GM20000 (cell line): ENCODE measurements around the gene PTPN6.
"Not testable (repeated sequence)": the region's sequence is repeated elsewhere in the genome, so short reads cannot be mapped to it uniquely, and the experiment has no call there.

Experiments
- DNase-seq: peaks from one replicate; pipeline ENCODE4 v3.0.0; 2012; ENCODE audit warnings: low spot score
- TF ChIP-seq, protein P1 (sequence below): IDR thresholded peaks from 2 replicates; pipeline ENCODE4 v1.5.1; 2012; ENCODE audit warnings: mild to moderate bottlenecking, control low read depth; ENCODE audit errors: extremely low read depth, missing control alignments

PTPN6 gene

DNA sequence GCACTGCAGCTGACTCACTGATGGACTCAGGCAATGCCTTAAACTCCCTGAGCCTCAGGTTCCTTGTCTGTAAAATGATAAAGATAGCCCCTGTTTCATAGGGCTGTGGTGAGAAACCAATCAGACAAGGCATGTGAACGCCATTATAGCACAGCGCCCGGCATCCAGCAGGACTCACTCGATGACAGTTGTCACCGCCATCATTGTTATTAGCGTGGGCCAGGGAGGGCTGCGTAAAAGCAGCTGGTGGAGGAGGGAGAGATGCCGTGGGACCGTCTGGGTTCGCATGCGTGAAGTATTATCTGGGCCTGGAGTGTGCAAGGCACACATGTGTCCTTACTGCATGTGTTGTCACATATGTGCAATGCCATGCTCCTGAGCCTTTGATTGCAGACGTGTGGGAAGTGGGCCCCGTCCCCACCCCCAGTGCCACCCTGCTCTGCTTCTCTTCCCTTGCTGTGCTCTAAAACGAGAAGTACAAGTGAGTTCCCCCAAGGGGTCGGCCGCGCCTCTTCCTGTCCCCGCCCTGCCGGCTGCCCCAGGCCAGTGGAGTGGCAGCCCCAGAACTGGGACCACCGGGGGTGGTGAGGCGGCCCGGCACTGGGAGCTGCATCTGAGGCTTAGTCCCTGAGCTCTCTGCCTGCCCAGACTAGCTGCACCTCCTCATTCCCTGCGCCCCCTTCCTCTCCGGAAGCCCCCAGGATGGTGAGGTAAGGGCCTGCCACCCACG lies at the start of gene PTPN6:
TSS of gene PTPN6 (plus strand) at position 546 of the 730 bp plus-strand sequence. CDS start at position 703, 157 bp downstream.
- peak; percentile 54 for DNase-seq
- TF ChIP-seq, protein P1, sequence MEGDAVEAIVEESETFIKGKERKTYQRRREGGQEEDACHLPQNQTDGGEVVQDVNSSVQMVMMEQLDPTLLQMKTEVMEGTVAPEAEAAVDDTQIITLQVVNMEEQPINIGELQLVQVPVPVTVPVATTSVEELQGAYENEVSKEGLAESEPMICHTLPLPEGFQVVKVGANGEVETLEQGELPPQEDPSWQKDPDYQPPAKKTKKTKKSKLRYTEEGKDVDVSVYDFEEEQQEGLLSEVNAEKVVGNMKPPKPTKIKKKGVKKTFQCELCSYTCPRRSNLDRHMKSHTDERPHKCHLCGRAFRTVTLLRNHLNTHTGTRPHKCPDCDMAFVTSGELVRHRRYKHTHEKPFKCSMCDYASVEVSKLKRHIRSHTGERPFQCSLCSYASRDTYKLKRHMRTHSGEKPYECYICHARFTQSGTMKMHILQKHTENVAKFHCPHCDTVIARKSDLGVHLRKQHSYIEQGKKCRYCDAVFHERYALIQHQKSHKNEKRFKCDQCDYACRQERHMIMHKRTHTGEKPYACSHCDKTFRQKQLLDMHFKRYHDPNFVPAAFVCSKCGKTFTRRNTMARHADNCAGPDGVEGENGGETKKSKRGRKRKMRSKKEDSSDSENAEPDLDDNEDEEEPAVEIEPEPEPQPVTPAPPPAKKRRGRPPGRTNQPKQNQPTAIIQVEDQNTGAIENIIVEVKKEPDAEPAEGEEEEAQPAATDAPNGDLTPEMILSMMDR, result no peak

DNA sequence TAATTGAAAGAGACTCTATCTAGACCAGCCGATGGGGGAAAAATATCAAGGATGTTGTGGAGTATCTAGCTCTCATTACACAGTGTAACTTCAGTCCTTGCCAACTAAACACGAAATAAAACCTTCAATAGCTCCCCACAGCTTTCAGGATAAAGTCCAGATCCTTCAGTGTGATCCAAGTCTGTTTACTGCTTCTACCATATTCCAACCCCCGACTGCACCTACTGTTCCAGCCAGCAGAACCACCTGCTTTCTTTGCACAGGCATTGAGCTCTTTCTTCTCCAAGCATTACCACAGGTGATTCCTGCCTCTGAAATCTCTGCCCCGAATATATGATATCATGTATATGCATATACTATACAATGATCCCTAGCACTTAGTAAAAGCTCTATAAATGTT lies 48.7 kb upstream of the PTPN6 start:
- no peak for DNase-seq
- TF ChIP-seq, protein P1, result no peak

DNA sequence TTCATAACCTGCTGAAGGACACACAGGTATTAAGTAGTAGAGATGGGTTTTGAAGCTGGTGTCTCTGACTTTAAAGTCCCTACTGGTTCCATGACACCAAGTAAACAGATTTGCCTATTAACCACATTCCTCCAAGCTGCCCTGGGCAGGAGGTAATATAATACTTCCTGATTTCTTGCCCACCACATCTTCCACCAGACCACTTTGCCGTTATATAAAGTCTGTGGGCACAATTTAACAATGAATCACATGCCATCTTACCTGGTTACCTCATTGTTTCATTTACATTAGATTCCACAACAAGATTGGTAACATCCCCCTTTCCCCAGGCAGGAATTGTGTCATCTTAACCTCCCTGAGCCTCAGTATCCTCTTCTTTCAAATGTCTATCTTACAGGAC lies 47.4 kb upstream of the PTPN6 start:
- no peak for DNase-seq
- TF ChIP-seq, protein P1, result no peak

DNA sequence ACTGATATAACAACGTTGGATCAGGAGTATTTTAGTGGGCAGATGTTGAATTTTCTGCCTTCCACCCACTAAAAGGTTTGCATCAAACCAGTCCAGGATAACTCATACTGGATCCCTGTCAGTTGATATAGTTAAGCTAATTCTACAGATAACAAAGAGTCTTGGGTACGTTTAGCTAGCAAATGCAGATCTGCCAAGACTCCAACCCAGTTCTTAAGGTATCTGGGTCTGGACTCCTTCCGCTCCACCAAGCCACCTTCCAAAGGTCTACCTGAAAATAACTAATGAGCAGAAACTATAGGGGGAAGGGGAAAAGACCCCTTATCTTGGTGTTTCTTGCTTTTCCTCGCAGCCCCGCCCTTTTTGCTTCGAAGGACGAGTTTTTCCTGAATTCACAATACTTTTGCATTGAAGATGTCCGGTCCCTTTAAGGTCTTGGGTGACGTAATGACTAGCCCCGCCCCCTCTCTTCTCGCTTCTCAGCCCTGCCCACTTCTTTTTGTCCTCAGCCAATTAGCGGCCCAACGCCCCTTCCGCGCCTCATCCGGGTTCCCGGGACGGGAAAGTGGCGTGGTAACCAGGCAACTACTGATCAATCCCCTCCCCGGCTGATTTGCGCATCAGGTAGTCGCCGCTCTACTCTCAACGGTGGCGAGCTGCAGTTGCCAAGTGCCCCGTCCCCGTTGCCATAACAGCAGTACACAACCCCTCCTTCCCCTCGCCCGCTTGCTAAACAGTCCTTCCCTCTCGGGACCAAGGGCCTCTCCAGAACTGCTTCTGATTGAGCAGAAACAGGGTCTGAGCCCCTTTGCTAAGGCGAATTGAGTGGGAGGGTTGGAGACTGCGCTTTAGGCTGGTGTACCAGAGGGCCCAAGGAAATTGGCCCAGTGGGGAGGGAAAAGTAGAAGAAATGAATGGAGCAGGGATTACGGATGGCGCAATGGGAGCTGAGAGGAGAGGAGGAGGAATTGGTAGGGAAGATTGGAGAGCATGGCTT lies 46.6 kb upstream of the PTPN6 start, which contains the start of gene LRRC23:
TSS of gene LRRC23 (plus strand) at position 543 of the 997 bp plus-strand sequence. CDS start 812 bp downstream, outside the sequence.
- TF ChIP-seq, protein P1, result no peak
- peak; percentile 93 for DNase-seq

DNA sequence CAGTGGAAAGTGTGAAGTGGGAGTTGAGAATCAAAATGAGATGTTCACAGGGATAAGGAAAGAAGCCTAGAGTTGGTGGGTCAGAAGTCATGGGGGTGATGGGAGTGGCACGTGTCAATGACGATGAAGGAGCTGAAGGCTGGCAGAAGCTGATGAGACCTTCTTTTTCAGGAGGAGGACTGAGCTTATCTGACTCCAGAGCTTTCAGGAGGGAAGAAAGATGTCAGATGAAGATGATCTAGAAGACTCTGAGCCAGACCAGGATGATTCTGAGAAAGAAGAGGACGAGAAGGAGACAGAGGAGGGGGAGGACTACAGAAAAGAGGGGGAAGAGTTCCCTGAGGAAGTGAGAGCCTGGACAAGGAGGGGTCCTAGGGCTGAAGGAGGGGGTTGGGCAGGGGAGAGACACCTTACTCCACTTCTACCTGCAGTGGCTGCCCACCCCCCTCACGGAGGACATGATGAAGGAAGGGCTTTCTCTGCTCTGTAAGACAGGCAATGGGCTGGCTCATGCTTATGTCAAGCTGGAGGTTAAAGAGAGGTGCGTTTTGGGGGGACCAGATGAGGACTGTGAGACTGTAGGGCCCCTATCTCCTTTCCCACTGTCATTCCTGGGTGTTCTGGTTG lies 45.6 kb upstream of the PTPN6 start:
- DNase-seq, result no peak
- TF ChIP-seq, protein P1, result no peak

DNA sequence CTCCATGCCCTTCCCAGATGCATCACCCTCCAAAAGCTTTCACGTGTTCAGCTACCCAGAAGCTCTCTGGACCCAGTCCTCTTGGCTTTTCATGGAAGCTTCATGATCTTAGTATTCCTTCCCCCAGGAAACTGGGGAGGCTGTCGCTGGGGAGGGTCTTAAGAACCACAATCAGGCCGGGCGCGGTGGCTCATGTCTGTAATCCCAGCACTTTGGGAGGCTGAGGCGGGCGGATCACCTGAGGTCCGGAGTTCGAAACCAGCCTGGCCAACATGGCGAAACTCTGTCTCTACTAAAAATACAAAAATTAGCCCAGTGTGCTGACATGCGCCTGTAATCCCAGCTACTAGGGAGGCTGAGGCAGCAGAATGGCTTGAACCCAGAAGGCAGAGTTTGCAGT lies 43.0 kb upstream of the PTPN6 start:
- DNase-seq, result not testable (repeated sequence)

DNA sequence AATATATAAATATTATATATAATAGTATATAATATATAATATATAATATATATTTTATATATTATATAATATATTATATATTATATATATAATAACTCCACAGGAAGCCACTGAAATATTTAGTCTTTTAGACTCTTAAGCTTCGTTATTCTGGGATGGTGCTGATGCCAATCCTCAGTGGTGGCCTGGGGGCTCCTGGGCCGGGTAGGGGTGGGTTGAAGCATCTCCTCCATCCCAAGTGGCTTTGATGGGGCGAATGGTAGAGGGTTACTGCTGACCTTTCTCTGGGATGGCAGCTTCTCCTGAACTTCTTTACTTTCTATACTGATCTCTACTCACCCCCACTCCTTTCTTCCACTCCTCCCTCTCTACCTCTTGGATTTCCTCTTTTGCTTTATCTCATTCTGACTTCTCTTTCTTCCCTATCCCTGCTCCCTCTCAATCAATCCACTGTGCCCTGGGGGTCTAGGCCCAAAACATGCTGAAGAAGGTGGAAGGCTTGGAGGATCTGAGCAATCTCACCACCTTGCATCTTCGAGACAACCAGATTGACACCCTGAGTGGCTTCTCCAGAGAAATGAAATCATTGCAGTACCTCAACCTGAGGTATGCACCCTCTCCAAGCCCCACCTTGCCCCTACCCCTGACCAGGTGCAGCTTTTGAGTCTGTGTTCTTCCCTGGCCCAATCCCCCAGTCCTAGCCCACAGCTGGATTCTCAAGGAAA lies 41.6 kb upstream of the PTPN6 start:
- TF ChIP-seq, protein P1, result no peak
- DNase-seq, result no peak
